ENCODE results near the gene AGAP1.

AGAP1 gene

DNA sequence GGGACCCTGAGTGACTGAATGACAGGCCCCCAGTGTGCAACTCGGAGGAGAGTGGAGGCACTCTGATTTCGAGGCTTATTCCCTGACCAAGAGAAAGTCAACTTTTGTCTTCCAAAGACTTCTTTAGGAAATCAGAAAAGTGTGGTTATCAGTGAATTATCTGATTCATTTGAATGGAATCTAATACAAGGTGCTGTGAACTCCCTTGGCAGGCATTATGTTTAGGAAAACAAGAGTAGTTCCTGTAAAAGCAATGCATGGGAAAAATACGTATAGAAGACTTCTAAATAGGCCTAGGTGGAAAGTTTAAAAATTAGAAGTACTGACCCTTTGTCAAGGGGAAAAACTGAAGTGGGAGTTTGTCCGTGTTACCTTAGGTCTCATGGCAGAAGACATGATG, 404.9 kb downstream of the AGAP1 start:
- no peaks in the 10 kb centered on the region for H3K4me1 ChIP-seq (ENCODE audit: control insufficient read depth, low read length)
- H3K9me2 ChIP-seq (replicated peaks; ENCODE audit: control insufficient read depth, low read length): no peaks in the 10 kb centered on the region
- no peaks in the 10 kb centered on the region for H4K20me1 ChIP-seq (ENCODE audit: control insufficient read depth, insufficient read depth, low read depth, low read length)
- H3K4me3 ChIP-seq (ENCODE audit: low read length): no peak overlapping the region
- no peaks in the 10 kb centered on the region for H3K9me3 ChIP-seq (ENCODE audit: control insufficient read depth, insufficient read depth, low read length)
- TF ChIP-seq EZH2phosphoT487 (IDR thresholded peaks at IDR 0.05; ENCODE audit: borderline replicate concordance, low read length): no peak
- TF ChIP-seq, protein P1, sequence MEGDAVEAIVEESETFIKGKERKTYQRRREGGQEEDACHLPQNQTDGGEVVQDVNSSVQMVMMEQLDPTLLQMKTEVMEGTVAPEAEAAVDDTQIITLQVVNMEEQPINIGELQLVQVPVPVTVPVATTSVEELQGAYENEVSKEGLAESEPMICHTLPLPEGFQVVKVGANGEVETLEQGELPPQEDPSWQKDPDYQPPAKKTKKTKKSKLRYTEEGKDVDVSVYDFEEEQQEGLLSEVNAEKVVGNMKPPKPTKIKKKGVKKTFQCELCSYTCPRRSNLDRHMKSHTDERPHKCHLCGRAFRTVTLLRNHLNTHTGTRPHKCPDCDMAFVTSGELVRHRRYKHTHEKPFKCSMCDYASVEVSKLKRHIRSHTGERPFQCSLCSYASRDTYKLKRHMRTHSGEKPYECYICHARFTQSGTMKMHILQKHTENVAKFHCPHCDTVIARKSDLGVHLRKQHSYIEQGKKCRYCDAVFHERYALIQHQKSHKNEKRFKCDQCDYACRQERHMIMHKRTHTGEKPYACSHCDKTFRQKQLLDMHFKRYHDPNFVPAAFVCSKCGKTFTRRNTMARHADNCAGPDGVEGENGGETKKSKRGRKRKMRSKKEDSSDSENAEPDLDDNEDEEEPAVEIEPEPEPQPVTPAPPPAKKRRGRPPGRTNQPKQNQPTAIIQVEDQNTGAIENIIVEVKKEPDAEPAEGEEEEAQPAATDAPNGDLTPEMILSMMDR (IDR thresholded peaks at IDR 0.05; ENCODE audit: low read depth, low read length, poor library complexity, severe bottlenecking): no peak
- H3K36me3 ChIP-seq (ENCODE audit: control insufficient read depth, low read length): no peaks in the 10 kb centered on the region
- no peaks in the 10 kb centered on the region for H3K79me2 ChIP-seq (ENCODE audit: control insufficient read depth, low read length)
- no peak overlapping the region for H3K4me2 ChIP-seq (ENCODE audit: low read length)
- H3K27ac ChIP-seq (ENCODE audit: low read depth, low read length): no peak overlapping the region
- H3F3A ChIP-seq (ENCODE audit: control insufficient read depth, insufficient read depth): no peaks in the 10 kb centered on the region
- H3K27me3 ChIP-seq (ENCODE audit: control insufficient read depth, low read length): no peaks in the 10 kb centered on the region

- Histone ChIP-seq H3K4me2 (ENCODE audit: low read length) (no peak overlapping the region), H3K27me3 (ENCODE audit: control insufficient read depth, low read length) (no peaks in the 10 kb centered on the region), H3K4me1 (ENCODE audit: control insufficient read depth, low read length) (no peaks in the 10 kb centered on the region), H3F3A (ENCODE audit: control insufficient read depth, insufficient read depth) (no peaks in the 10 kb centered on the region), H3K27ac (ENCODE audit: low read depth, low read length) (no peak overlapping the region), H3K79me2 (ENCODE audit: control insufficient read depth, low read length) (no peaks in the 10 kb centered on the region), H3K4me3 (ENCODE audit: low read length) (no peak overlapping the region), H3K36me3 (ENCODE audit: control insufficient read depth, low read length) (no peaks in the 10 kb centered on the region), H3K9me3 (ENCODE audit: control insufficient read depth, insufficient read depth, low read length) (no peaks in the 10 kb centered on the region), H3K9me2 (replicated peaks; ENCODE audit: control insufficient read depth, low read length) (no peaks in the 10 kb centered on the region), H4K20me1 (ENCODE audit: control insufficient read depth, insufficient read depth, low read depth, low read length) (no peaks in the 10 kb centered on the region)
- TF ChIP-seq, protein P1 (IDR thresholded peaks at IDR 0.05; ENCODE audit: low read depth, low read length, poor library complexity, severe bottlenecking): no peak
- no peak for TF ChIP-seq EZH2phosphoT487 (IDR thresholded peaks at IDR 0.05; ENCODE audit: borderline replicate concordance, low read length)
These were observed 406.8 kb downstream of the AGAP1 start for GRCh38 chr2:235900631-235901030.

DNA sequence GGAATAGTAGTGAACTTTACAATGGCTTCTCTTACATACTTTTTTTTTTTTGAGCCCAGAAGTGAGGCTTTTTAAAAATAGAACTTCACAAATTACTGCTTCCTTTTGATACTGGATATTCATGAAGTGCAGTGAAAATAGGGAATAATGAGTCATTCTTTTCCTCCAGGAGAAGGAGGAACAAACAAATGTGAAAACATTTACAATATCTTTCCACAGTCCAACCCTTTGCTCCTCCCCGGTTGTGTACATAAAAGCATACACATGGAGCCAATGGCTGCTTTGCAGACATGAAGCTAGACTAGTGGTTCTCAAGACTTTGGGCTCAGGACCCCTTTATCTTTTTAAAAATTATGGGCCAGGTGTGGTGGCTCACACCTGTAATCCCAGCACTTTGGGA, 407.4 kb downstream of the AGAP1 start:
- Histone ChIP-seq H3K4me3 (ENCODE audit: low read length) (no peak overlapping the region), H3F3A (ENCODE audit: control insufficient read depth, insufficient read depth) (no peaks in the 10 kb centered on the region), H3K4me1 (ENCODE audit: control insufficient read depth, low read length) (no peaks in the 10 kb centered on the region), H3K9me2 (replicated peaks; ENCODE audit: control insufficient read depth, low read length) (no peaks in the 10 kb centered on the region), H4K20me1 (ENCODE audit: control insufficient read depth, insufficient read depth, low read depth, low read length) (no peaks in the 10 kb centered on the region), H3K9me3 (ENCODE audit: control insufficient read depth, insufficient read depth, low read length) (no peaks in the 10 kb centered on the region), H3K27me3 (ENCODE audit: control insufficient read depth, low read length) (no peaks in the 10 kb centered on the region), H3K36me3 (ENCODE audit: control insufficient read depth, low read length) (no peaks in the 10 kb centered on the region), H3K4me2 (ENCODE audit: low read length) (no peak overlapping the region), H3K27ac (ENCODE audit: low read depth, low read length) (no peak overlapping the region), H3K79me2 (ENCODE audit: control insufficient read depth, low read length) (no peaks in the 10 kb centered on the region)
- no peak for TF ChIP-seq EZH2phosphoT487 (IDR thresholded peaks at IDR 0.05; ENCODE audit: borderline replicate concordance, low read length)
- TF ChIP-seq, protein P1 (IDR thresholded peaks at IDR 0.05; ENCODE audit: low read depth, low read length, poor library complexity, severe bottlenecking): no peak

Data from DOHH2 (cell line).